ENCODE data around the gene RPE65.

DNA sequence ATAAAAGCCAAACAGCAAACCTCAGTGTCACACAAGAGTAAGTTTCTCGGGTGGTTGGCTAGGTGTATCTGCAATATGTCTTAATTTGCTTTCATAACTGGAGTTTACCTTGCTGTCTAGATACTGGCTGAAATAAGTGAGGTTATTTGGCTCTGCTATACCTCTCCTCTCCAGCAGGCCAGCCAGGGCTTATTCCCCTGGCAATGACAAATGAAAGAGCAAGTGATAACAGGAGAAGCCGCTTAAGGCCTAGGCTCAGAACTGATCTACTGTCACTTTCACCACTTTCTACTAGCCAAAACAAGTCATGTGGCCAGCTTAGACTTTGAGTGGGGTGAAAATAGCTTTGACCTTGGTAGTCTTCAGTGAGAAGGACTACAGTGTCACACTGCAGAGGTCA lies 4.8 kb upstream of the RPE65 start:
- TF ChIP-seq, protein P1, sequence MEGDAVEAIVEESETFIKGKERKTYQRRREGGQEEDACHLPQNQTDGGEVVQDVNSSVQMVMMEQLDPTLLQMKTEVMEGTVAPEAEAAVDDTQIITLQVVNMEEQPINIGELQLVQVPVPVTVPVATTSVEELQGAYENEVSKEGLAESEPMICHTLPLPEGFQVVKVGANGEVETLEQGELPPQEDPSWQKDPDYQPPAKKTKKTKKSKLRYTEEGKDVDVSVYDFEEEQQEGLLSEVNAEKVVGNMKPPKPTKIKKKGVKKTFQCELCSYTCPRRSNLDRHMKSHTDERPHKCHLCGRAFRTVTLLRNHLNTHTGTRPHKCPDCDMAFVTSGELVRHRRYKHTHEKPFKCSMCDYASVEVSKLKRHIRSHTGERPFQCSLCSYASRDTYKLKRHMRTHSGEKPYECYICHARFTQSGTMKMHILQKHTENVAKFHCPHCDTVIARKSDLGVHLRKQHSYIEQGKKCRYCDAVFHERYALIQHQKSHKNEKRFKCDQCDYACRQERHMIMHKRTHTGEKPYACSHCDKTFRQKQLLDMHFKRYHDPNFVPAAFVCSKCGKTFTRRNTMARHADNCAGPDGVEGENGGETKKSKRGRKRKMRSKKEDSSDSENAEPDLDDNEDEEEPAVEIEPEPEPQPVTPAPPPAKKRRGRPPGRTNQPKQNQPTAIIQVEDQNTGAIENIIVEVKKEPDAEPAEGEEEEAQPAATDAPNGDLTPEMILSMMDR (conservative IDR thresholded peaks at IDR 0.05) = no peak; the same call in 1 of the 2 replicates
- TF ChIP-seq ZFX (IDR thresholded peaks at IDR 0.05) = no peak
